GM12874 (cell line): ENCODE measurements around the gene C4BPA.

Experiments used
- TF ChIP-seq, protein P1 (sequence below): IDR thresholded peaks from 2 replicates; pipeline ENCODE4 v1.5.1; 2011; ENCODE audit warnings: low read depth, mild to moderate bottlenecking, control low read depth, low read length, moderate library complexity; ENCODE audit not compliant: insufficient read depth

Gene C4BPA

DNA sequence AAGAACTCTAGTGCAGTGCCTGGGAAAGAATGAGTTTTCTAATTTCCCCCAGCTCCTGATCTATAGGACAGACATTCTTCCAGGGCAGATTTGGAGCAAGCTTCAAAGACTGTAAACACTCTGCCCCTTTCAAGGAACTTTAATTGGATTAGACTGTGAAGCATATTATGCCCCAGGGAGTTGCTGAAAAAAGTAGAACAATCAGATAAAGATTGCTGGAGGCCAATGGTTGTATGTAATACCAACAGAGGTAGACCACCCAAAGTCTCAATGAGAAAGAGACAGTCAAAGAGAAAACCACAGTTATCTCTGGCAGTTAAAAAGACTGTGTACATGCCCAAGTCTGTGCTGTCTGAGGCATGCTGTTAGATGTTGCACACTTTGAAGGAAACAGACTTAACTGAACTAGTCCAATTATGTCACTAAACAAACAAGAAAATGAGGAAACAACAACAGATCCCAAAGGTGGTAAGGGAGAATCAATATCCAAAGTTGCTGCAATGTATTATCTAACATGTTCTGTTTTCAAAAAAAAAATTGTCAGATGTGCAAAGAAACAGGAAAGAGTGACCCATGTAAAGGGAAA lies 24.4 kb downstream of the C4BPA start:
- TF ChIP-seq, protein P1, sequence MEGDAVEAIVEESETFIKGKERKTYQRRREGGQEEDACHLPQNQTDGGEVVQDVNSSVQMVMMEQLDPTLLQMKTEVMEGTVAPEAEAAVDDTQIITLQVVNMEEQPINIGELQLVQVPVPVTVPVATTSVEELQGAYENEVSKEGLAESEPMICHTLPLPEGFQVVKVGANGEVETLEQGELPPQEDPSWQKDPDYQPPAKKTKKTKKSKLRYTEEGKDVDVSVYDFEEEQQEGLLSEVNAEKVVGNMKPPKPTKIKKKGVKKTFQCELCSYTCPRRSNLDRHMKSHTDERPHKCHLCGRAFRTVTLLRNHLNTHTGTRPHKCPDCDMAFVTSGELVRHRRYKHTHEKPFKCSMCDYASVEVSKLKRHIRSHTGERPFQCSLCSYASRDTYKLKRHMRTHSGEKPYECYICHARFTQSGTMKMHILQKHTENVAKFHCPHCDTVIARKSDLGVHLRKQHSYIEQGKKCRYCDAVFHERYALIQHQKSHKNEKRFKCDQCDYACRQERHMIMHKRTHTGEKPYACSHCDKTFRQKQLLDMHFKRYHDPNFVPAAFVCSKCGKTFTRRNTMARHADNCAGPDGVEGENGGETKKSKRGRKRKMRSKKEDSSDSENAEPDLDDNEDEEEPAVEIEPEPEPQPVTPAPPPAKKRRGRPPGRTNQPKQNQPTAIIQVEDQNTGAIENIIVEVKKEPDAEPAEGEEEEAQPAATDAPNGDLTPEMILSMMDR = no peak

DNA sequence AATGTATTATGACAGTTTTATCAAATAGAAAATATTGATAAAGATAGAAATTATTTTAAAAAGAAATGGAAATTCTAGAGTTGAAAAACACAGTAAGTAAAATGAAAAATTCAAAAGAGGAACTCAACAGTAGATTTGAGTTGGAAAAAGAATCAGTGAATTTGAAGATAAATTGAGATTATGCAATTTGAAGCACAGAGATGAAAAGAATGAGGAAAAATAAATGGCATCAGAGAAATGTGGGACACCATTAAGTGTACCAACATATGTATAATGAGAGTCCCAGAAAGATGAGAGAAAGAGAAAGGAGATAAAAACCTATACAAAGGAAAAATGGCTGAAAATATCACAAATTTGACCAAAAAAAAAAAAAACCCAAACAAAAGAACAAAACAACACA lies 25.0 kb downstream of the C4BPA start:
- TF ChIP-seq, protein P1 = no peak

DNA sequence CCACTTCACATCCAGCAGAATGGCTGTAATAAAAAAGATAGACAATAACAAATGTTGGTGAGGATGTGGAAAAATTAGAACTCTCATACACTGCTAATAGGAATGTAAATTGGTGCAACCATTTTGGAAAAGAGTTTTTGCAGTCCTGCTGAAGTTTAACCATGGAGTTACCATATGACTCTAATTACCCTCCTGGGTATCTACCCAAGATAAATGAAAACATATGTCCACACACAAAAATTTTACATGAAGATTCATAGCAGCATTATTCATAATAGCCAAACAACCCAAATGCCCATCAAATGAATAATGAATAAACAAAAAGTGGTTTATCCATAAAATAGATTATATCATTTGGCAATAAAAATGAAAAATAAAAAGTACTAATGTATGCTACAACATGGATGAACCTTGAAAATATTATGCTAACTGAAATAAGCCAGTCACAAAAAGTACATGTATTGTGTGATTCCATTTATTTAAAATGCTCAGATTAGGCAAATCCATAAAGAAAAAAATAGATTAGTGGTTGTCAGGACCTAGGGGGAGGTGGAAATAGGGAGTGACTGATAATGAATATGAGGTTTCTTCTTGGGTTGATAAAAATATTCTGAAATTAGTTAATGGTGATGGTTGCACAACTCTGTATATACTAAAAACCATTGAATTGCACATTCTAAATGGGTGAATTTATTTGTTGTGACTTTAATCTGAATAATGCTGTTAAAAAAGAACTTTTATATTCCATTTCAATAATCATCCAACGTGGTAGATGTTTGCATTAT lies 26.4 kb downstream of the C4BPA start:
- TF ChIP-seq, protein P1 = no peak

DNA sequence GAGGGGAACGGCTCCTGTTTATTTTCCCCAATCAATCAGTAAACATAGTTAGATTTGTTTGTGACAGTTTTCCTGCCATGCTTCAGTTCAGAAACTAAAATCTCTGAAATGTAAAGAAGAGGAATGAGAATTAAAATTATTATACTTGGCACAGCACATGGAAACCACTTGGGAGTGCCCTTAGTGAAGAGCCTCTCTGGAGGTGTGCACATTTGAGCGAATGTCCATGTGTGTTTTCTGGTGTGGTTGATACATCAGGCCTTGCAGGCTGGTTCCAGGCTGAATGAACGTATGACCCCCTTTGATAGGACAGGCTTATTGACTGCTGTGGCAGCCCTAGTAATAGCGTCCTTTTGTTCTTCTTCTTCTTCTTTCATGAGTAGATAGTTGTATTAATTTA lies 27.1 kb downstream of the C4BPA start:
- TF ChIP-seq, protein P1 = no peak

DNA sequence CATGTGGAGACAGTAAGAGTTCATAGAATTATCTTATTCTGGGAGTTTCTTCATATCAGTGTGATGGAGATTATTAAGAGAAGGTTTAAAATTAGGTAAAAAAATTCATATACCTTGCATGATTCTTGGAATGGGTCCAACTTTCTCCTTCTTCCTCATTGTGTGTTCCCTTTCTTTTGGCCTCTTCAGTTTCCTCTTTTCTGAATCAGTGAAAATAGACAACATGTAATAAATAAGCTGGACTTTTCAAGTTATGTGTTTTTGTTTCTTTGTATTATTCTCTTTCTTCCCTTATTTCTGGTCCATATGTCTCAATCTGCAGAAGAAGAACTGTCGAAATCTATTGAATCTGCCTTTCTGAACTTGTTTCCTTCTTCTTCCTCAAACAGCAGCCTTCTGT lies 30.5 kb downstream of the C4BPA start:
- TF ChIP-seq, protein P1 = no peak

DNA sequence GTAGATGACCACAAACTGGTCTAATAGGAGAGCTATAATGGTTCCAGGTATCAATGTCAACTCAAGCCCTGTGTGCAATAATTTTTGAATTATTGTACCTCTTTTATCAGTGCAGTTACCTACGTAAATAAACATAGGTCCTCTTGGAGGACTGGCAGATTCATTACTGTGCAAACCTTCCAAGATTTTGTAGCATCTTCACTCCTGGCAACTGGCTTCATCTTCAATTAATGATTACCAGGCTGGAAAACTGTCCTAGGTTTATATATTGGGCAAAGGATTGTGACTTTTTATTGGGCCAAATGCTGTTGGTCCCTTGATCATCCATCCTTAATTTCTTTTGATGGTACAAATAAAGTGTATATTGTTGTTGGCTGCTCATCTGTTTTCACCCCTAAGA lies 35.6 kb downstream of the C4BPA start:
- TF ChIP-seq, protein P1 = no peak

DNA sequence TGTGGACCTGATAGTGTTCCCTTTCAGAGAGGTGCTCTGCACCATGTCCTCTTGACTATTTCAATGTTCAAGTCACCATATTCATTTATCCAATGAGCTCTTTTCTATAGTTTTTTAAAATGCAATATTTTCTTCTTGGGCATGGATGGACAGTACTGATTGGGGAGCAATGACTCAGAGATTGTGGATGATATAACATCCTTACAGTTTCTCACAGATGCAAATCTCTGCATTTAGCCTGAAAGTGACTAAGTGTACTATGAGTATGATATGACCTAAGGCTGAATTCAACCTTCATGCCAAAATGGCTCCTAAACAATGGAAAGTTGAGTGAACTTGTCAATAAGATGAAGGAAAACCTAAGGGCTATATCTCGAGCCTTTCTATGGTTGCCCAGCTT lies 36.5 kb downstream of the C4BPA start:
- TF ChIP-seq, protein P1 = no peak
